Central memory CD8-positive, alpha-beta T cell (primary cell): ENCODE results near the gene COA3.

Experiments
- ATAC-seq: fragments of 150-1000 bp; cut with Tn5 transposase; replicated peaks from 2 replicates; pipeline ENCODE4 v1.10.0; 2022; ENCODE audit warnings: mild to moderate bottlenecking, moderate FRiP score, moderate number of reproducible peaks; ENCODE audit not compliant: poor library complexity, severe bottlenecking; ENCODE audit errors: extremely low read depth
- DNase-seq, 2 donors: peaks; one replicate each; pipeline ENCODE4 v3.0.0; 2021; ENCODE audit warnings: low spot score in 2 of 2
- H3K27ac Mint-ChIP-seq: one replicate; pipeline ENCODE4 v1.8.0; 2022; ENCODE audit warnings: low read depth, mild to moderate bottlenecking, moderate library complexity, mixed read lengths
- H3K27me3 Mint-ChIP-seq: one replicate; pipeline ENCODE4 v1.8.0; 2022; ENCODE audit warnings: mixed read lengths
- H3K36me3 Mint-ChIP-seq: one replicate; pipeline ENCODE4 v1.8.0; 2022; ENCODE audit warnings: mild to moderate bottlenecking, moderate library complexity, mixed read lengths; ENCODE audit not compliant: insufficient read depth
- H3K4me1 Mint-ChIP-seq: one replicate; pipeline ENCODE4 v1.8.0; 2022; ENCODE audit warnings: mixed read lengths
- H3K4me3 Mint-ChIP-seq: one replicate; pipeline ENCODE4 v1.8.0; 2022; ENCODE audit warnings: mild to moderate bottlenecking, moderate library complexity, mixed read lengths
- H3K9me3 Mint-ChIP-seq: one replicate; pipeline ENCODE4 v1.8.0; 2022; ENCODE audit warnings: mixed read lengths

Gene COA3

GRCh38 chr17:42832934-42833766 is 34.6 kb upstream of the COA3 start, which contains the start of gene PSME3:
Gene PSME3, plus strand, starts transcription at chr17:42833397. Its CDS starts 235 bp downstream, at chr17:42833632.
- Mint-ChIP-seq H3K27me3 (peaks cover under 1% of the 10 kb centered on the region), H3K4me1 (peaks cover 27% of the 10 kb centered on the region), H3K9me3 (no peaks in the 10 kb centered on the region), H3K36me3 (peaks cover 33% of the 10 kb centered on the region), H3K27ac (peak within 1 kb of the TSS; percentile 98), H3K4me3 (peak within 1 kb of the TSS; percentile 92)
- peak; percentile 85 to 86 for DNase-seq
- ATAC-seq = peak; percentile 91

- Mint-ChIP-seq H3K36me3 (peaks cover 25% of the 10 kb centered on the region), H3K4me1 (peaks cover 27% of the 10 kb centered on the region), H3K9me3 (no peaks in the 10 kb centered on the region), H3K4me3 (peak overlapping the region; percentile 92), H3K27me3 (peaks cover 9% of the 10 kb centered on the region), H3K27ac (peak overlapping the region; percentile 98)
- DNase-seq (no peak), ATAC-seq (peak; percentile 14)
These were observed 33.9 kb upstream of the COA3 start for GRCh38 chr17:42832213-42832933.

GRCh38 chr17:42830971-42831370 is 32.5 kb upstream of the COA3 start:
- ATAC-seq = no peak
- no peaks in the 10 kb centered on the region for H3K9me3 Mint-ChIP-seq
- H3K4me3 Mint-ChIP-seq = no peak overlapping the region
- peaks cover 13% of the 10 kb centered on the region for H3K27me3 Mint-ChIP-seq
- peaks cover 27% of the 10 kb centered on the region for H3K4me1 Mint-ChIP-seq
- no peak for DNase-seq
- H3K36me3 Mint-ChIP-seq = peaks cover 17% of the 10 kb centered on the region
- no peak overlapping the region for H3K27ac Mint-ChIP-seq

- peaks cover 13% of the 10 kb centered on the region for H3K36me3 Mint-ChIP-seq
- peaks cover 19% of the 10 kb centered on the region for H3K4me1 Mint-ChIP-seq
- no peak overlapping the region for H3K4me3 Mint-ChIP-seq
- H3K27ac Mint-ChIP-seq = no peak overlapping the region
- DNase-seq = no peak
- no peak for ATAC-seq
- H3K9me3 Mint-ChIP-seq = no peaks in the 10 kb centered on the region
- peaks cover 13% of the 10 kb centered on the region for H3K27me3 Mint-ChIP-seq
These were observed 29.0 kb upstream of the COA3 start for GRCh38 chr17:42827472-42827871.

GRCh38 chr17:42821176-42821575 is 22.7 kb upstream of the COA3 start:
- H3K27ac Mint-ChIP-seq = no peak overlapping the region
- H3K4me1 Mint-ChIP-seq = peaks cover 23% of the 10 kb centered on the region
- DNase-seq = no peak
- ATAC-seq = no peak
- H3K9me3 Mint-ChIP-seq = no peaks in the 10 kb centered on the region
- H3K36me3 Mint-ChIP-seq = peaks cover 60% of the 10 kb centered on the region
- no peaks in the 10 kb centered on the region for H3K27me3 Mint-ChIP-seq
- H3K4me3 Mint-ChIP-seq = no peak overlapping the region

GRCh38 chr17:42819939-42820535 is 21.5 kb upstream of the COA3 start:
- Mint-ChIP-seq H3K27me3 (no peaks in the 10 kb centered on the region), H3K9me3 (no peaks in the 10 kb centered on the region), H3K36me3 (peaks cover 69% of the 10 kb centered on the region), H3K4me1 (peaks cover 23% of the 10 kb centered on the region), H3K27ac (no peak overlapping the region), H3K4me3 (no peak overlapping the region)
- DNase-seq (peak in 1 of 2 donors; percentile 34), ATAC-seq (no peak)

- Mint-ChIP-seq H3K4me3 (no peak overlapping the region), H3K27me3 (no peaks in the 10 kb centered on the region), H3K36me3 (peaks cover 76% of the 10 kb centered on the region), H3K9me3 (no peaks in the 10 kb centered on the region), H3K4me1 (peaks cover 11% of the 10 kb centered on the region), H3K27ac (peak overlapping the region; percentile 61)
- ATAC-seq (no peak), DNase-seq (no peak)
These were observed 19.9 kb upstream of the COA3 start for GRCh38 chr17:42818379-42818778.

- H3K27ac Mint-ChIP-seq = no peak overlapping the region
These were observed 19.4 kb upstream of the COA3 start for GRCh38 chr17:42817866-42818265.

GRCh38 chr17:42814633-42815399 is 16.3 kb upstream of the COA3 start:
- DNase-seq (no peak), ATAC-seq (no peak)
- no peaks in the 10 kb centered on the region for H3K4me1 Mint-ChIP-seq
- H3K27me3 Mint-ChIP-seq = no peaks in the 10 kb centered on the region
- no peak overlapping the region for H3K27ac Mint-ChIP-seq
- H3K36me3 Mint-ChIP-seq = peaks cover 84% of the 10 kb centered on the region
- H3K9me3 Mint-ChIP-seq = no peaks in the 10 kb centered on the region
- no peak overlapping the region for H3K4me3 Mint-ChIP-seq

More at GRCh38 chr17:42817866-42818265, 19.4 kb upstream of the COA3 start:
- H3K9me3 Mint-ChIP-seq = no peaks in the 10 kb centered on the region
- no peak for DNase-seq
- H3K4me3 Mint-ChIP-seq = no peak overlapping the region
- H3K4me1 Mint-ChIP-seq = peaks cover 10% of the 10 kb centered on the region
- ATAC-seq = no peak
- H3K36me3 Mint-ChIP-seq = peaks cover 77% of the 10 kb centered on the region
- no peaks in the 10 kb centered on the region for H3K27me3 Mint-ChIP-seq

- ATAC-seq (no peak), DNase-seq (no peak)
- Mint-ChIP-seq H3K36me3 (peaks cover 42% of the 10 kb centered on the region), H3K4me3 (no peak overlapping the region), H3K27ac (no peak overlapping the region), H3K27me3 (no peaks in the 10 kb centered on the region), H3K9me3 (no peaks in the 10 kb centered on the region), H3K4me1 (no peaks in the 10 kb centered on the region)
These were observed 10.7 kb upstream of the COA3 start for GRCh38 chr17:42809250-42809649.

- DNase-seq (no peak), ATAC-seq (no peak)
- Mint-ChIP-seq H3K36me3 (peaks cover 17% of the 10 kb centered on the region), H3K9me3 (no peaks in the 10 kb centered on the region), H3K4me3 (no peak overlapping the region), H3K27ac (no peak overlapping the region), H3K27me3 (no peaks in the 10 kb centered on the region), H3K4me1 (no peaks in the 10 kb centered on the region)
These were observed 7.7 kb upstream of the COA3 start for GRCh38 chr17:42806249-42806648.

GRCh38 chr17:42804918-42805367 is 6.4 kb upstream of the COA3 start:
- ATAC-seq (no peak), DNase-seq (no peak)
- H3K4me3 Mint-ChIP-seq = no peak overlapping the region
- no peaks in the 10 kb centered on the region for H3K9me3 Mint-ChIP-seq
- no peak overlapping the region for H3K27ac Mint-ChIP-seq
- H3K27me3 Mint-ChIP-seq = no peaks in the 10 kb centered on the region
- H3K36me3 Mint-ChIP-seq = peaks cover 8% of the 10 kb centered on the region
- no peaks in the 10 kb centered on the region for H3K4me1 Mint-ChIP-seq
